ENCODE measurements around the gene RBM20.

GRCh38 chr10:110751850-110752249 lies 107.7 kb downstream of the RBM20 start:
- no peak for TF ChIP-seq CTCF (IDR thresholded peaks at IDR 0.05)
- no peak for TF ChIP-seq POLR2A (IDR thresholded peaks at IDR 0.05)

All from uterus (tissue), 2 donors.